Ramos (cell line): ENCODE results near the gene SH2D5.
"Not testable (repeated sequence)": the region's sequence is repeated elsewhere in the genome, so short reads cannot be mapped to it uniquely, and the experiment has no call there.

Experiments used
- in situ Hi-C: fragments of 300-500 bp; cut with MboI; formaldehyde crosslinking; loops from one replicate; pipeline ENCODE4 v1.14.3; 2022; ENCODE audit warnings: low sequenced_read_pairs; ENCODE audit not compliant: unreplicated experiment

SH2D5 gene

GRCh38 chr1:20729155-20729931 lies 3.2 kb downstream of the SH2D5 start:
- in situ Hi-C loops, result no loop called here

DNA sequence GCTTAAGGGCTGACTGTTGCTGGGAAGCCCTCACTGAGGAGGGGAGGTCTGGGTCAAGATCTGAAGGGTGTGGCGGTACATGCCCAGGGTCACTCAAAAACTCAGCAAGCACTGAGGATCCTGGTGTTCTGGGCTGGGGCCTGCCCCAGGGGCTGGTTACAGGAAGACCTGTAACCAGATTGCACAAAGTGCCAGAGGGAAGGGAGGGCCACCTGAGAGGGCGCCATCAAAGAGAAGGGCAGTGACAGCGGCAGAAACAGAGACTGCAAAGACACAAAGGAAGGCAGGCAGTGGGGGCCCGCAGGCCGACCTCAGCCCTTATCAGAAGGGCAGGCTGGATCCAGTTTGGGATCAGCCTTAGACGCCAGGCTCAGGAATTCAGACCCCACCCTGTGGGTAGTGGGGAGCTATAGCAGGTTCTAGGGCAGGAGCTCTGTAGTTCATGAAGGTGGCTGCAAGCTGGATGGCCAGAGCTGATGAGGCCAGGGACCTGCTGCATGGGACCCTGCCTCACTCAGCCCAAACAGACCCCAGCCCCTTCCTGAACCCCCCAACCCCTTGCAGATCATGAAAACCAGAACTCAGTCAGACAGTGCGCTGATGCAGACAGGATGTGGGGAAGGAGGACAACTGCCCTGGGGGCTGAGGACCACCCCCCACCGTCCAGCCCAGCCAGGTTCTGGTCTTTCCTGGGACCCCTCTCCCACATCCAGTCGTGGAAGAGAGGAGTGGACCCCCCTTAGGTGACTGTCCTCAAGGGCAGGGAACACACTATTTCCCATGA lies 3.9 kb downstream of the SH2D5 start:
- in situ Hi-C loops, result no loop called here

GRCh38 chr1:20727746-20728316 lies 4.7 kb downstream of the SH2D5 start:
- in situ Hi-C loops, result no loop called here

DNA sequence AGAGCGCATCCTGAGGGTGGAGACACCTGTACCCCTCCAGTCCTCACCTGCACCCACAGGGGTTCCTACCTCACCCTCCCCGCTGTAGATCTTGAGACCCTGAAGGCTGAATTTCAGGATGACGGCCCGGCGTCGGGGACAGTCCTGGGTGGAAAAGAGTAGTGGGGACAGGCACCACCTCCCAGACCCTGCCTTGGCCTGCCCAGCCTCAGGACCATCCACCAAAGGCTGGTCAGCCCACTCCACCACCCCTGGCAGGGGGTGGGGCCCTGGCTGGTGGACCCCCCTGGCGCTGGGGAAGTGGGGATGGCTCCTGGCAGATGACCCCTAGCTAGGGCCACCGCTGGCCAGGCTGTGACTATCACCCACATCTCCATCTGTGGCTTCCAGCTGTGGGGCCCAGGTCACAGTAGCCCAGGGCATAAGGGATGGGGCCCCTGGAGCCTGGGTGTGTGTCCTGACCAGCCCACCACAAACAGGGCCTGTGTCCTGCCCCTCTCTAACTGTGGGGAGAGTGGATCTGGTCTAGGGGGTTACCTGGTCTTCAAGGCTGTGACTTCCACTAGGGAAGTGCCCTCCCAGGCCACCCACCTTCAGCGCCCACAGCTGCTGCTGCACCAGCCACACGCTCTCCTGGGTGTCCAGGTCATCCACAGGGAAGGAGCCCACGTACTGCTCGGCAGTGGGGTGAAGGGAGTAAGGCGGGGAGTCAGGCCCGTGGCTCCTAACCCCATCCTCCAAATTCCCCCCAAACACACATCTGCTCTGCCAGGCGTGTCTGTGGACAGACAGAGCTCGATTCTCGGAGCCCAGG lies 5.4 kb downstream of the SH2D5 start:
- in situ Hi-C loops, result no loop called here

DNA sequence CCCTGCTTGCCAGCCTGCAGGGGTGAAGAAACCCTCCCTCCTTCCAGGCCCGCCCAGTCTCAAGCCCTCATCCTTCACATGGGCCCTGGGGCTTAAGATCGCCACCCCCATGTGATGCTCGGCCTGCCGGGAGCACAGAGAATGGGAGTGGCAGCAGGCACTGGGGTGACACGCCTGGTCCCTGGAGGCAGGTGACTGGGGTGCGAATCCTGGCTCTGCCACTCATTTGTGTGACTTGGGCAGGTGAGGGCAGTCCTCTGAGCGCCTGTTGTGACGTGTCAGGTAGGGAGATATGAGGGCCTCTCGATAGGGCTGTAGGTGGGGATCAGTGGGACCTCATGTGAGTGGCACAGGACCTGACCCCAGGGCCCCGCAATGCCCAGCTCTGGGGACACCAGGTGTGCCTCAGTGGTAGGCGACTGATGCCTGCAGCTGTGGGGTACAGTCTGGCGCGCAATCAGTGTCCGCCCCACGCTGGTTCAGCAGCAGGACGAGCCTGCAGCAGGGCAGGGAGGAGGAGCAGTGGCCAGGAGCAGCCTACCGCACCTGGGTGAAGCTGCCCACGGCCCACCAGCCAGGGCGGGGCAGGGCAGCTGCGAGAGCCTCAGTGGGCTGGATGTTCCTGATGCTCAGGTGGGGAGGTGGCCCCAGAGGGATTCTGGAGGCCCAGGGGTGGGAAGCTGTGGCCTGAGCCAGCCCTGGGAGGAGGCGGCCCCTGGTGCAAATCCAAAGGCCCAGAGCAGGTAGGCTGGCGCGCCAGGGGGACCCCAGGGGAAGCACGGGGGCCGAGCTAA lies 6.2 kb downstream of the SH2D5 start:
- in situ Hi-C loops, result no loop called here

- in situ Hi-C loops, result no loop called here
Observed at GRCh38 chr1:20725189-20726117, 7.0 kb downstream of the SH2D5 start.

DNA sequence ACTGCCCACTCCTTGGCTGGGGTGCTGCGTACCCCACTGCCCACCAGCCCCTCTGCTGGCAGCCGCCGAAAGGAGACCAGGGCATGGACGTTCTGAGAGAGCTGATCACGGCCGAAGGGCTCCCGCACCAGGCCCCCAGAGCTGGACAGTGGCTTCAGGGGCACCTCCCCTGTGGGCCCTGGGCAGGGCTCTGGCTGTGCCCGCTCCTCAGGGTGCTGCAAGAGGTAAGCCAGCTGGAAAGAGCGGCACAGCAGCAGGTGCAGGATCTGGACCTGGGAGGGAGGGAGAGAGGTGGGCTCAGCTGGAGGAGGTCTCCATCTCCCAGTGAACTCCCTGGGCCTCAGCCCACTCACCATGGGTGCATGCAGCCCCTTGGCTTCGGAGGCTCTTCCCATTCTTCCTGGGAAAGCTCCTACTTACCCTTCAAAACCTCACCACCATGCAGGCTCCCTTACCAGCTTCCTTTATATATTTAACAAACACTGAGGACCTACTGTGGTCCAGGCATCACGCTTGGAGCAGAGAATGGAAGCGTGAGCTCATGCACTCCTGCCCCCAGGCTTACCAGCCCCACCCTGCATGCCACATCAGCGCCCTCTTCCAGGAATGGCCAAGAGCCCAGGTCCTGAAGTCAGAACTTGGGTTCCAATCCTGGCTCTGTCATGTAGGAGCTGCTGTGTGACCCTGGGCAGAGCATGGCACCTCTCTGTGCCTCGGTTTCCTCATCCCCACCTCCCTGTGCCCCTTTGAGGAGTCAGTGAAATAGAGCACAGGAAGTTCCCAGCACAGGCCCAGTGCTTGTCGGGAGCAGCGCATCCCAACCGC lies 7.9 kb downstream of the SH2D5 start:
- in situ Hi-C loops, result no loop called here

- in situ Hi-C loops, result no loop called here
Observed at GRCh38 chr1:20723537-20724363, 8.8 kb downstream of the SH2D5 start.

DNA sequence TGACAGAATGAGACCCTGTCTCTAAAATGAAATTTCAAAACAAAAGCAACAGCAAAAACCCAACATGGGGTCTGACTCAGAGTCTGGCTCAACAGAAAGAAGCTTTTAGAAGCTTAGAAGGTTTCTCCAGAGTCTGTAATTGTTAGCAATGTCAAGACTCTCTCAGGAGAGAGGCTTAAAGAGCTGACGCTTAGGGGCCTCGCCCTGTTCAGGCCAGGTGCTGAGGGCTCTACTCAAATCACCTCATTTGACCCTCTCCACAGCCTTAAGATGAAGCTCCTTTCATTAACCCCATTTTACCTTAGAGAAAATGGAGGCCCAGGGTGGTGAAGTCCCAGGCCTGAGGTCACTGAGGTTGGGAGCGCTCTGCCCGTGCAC lies 9.4 kb downstream of the SH2D5 start:
- in situ Hi-C loops, result no loop called here

DNA sequence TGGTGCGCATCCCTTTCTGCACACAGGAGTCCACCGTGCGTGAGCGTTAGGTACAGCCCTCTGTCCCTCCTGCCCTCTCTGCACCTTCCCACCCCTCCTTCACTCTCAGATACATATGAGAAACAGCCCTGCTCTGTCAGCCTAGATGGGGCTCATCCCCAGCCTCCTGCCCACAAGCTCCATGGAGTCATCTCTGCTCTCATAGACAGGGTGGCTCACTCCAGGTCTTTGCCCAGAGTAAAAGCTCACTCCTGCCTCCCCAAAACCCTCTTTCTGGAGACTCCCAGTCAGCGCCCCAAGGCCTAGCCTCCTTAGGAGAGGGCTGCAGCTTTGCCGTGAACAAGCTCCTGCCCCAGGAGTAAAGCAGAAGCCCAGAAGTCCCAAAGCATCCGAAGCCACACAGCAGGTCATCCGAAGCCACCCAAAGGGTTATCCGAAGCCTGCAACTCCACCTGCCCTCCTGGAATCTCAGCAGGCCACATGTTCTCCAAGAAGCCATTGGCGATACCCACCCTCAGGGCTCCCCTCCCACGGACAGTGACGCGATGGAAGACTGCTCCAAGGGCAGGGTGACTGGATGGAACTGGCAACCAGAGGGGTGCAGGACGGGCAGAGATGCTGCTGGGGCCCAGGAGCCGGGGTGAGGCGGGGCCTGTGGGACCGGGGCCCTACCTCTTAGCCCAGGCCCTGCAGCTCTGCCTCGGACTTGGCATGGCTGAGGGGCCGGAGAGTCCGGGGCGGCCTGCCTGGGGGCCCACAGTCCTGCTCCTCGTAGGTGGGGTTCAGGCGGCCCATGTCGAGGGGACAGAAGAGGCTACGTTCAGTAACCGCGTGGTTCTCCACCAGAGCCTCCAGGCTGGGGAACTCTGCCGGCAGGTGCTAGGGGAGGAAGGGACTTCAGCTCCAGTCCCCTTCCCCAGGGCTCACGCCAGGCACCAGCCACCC lies 11.1 kb downstream of the SH2D5 start:
- in situ Hi-C loops, result no loop called here

- in situ Hi-C loops, result no loop called here
Observed at GRCh38 chr1:20720631-20721091, 11.8 kb downstream of the SH2D5 start.

GRCh38 chr1:20719871-20720620 lies 12.5 kb downstream of the SH2D5 start:
- in situ Hi-C loops, result no loop called here

DNA sequence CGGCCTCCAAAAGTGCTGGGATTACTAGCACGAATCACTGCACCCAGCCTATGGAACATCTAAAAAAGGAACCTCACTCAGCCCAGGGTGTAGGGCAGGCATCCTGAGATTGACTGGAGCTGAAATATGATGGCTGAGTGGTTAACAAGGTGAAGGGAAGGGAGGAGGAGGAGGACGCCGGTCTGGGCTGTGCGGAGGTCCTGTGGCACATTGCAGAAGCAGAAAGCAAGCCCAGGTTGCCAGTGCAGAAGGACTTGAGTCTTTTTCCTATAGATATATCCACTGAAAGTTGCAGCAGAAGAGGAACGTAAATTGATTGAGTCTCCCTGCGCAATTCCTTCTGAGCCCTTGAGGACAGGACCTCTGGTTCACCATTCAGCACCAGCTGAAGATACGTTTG lies 13.2 kb downstream of the SH2D5 start:
- in situ Hi-C loops, result no loop called here

DNA sequence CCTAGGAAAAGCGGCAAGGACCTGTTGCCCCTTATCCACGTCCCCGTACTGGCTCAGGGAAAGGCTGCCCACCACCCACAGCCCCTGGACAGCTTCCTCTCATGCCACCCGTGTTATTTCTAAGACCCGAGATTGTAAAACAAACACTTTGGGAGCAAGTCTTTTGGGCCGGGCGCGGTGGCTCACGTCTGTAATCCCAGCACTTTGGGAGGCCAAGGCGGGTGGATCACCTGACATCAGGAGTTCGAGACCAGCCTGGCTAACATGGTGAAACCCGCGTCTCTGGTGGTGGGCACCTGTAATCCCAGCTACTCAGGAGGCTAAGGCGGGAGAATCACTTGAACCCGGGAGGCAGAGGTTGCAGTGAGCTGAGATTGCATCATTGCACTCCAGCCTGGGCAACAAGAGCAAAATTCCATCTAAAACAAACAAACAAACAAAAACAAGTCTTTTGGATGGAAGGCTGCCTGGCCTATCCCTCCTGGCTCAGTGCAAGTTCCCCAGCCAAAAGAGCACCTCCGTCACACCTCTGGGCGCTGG lies 14.1 kb downstream of the SH2D5 start:
- in situ Hi-C loops, result not testable (repeated sequence)
